ENCODE results near the gene POLDIP2.

DNA sequence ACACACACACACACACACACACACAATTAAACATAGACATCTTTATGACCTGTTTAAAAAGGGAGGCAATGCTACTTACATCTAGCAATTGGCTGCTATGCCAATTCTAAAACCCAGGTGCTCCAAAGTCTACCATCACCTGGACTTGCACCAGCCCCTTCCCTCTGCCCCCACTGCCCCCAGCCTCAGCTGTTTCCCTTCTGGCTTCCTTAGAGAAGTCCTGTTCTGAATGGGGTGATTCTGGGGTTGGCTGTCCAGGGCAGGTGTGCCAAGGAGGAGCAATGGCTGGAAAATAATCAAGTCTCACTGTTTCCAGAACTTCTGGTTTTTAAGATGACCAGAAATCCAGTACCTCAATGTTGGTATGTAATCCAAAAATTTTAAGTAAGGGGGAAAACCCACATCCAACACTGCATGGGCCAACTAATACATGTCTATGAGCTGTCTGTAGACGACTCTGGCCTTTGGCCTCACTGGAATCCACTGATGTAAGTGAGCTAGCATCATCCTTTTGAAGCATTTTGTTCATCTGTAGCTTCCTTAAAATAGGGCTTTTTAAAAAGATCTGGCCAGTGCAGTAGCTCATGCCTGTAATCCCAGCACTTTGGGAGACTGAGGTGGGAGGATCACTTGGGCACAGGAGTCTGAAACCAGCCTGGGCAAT is 24.1 kb downstream of the POLDIP2 start:
- TF ChIP-seq CTCF (IDR thresholded peaks at IDR 0.05) (no peak), POLR2A (IDR thresholded peaks at IDR 0.05) (no peak)
